ENCODE data around the gene TANK. TPM values are rescaled to one million over a fixed set of nuclear protein-coding genes. Genes with fewer than 3 reads are reported as not detected.
"Not testable (repeated sequence)": the region's sequence is repeated elsewhere in the genome, so short reads cannot be mapped to it uniquely, and the experiment has no call there.

The TANK gene
- total RNA-seq, 1 donor from 2014 or later: 30.1 TPM

DNA sequence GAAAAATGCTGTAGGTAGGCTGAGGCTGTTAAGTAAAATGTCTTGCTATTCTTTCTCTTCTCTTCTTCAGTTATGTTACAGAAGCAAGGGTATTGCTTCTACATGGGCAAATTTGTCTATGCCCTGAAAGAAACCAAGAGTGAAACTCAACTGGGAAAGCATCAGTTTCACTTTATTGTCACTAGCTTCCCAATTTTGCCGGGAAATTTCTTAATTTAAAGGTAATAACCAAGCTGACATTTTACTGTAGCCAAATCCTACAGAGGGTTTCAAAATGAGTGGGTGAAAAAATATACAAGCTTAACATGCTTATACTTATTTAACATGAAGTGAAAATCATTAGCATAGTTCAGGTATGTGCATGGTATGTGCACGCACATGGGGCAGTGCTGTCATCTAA lies 3.2 kb downstream of the TANK start:
- intact Hi-C loops (cut with DNase I): loop anchor here (5.0 kb wide), 1 partner anchor 144 kb away; the partner anchor contains the start of gene PSMD14

DNA sequence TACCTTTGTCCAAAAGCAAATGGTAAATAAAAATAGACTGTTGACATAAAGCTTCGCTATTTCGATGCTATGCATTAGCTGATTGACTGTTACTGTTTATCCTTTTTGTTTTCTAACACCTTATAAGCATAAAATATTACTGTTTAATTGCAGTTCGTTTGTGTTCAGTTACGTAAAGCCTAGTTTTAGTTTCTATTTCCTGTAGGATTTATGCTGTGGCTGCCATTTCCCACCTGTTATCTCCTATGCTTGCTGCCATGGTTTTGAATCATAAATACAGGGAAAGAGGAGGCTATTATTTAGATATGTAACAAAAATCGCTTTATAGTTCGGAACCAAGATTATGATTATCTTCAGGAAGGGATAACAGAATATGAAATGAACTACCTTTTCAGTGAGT lies 3.9 kb downstream of the TANK start:
- intact Hi-C loops (cut with DNase I): loop anchor here (5.0 kb wide), 1 partner anchor 143 kb away; the partner anchor contains the start of gene PSMD14
- no peak for DNase-seq (ENCODE audit: low spot score)

More for the DNA sequence above, 3.2 kb downstream of the TANK start:
- no peak for DNase-seq (ENCODE audit: low spot score)

DNA sequence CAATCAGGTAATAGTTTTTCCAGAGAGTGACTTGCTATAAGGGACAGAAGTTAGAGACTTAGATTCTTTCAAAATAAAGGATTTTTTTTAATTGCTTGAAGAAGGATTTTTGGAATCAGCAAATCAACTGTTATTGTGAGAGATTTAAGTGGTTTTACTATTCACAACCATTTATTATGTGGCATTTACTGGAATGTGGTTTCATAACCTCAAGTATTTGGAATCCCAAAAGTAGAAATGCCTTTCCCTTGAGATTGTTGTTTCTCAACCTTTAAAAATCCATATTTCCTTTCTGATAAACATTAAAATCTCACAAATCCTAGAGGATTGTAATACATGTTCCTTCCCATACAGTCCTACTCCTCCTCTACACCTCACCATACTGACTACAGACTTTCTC lies 5.0 kb downstream of the TANK start:
- DNase-seq (ENCODE audit: low spot score): no peak
- intact Hi-C loops (cut with DNase I): no loop called here

DNA sequence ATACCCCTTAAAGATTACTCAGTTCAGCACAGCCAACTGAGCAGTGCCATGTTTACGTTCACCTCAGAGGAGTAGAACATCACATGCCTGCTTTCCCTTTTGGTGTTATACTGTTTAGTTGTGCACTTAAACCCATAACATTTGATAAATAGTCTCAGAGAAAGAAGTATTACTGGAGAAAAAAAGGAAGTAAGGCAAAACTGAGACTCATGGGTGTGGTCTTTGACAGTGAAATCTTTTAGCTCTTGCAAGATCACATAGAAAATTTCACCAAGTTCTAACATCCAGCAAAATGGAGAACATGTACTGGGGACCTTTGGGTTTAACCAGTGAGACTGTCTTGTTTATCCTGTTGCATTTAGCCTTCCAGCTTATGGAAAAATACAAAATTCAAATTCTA lies 5.6 kb downstream of the TANK start:
- intact Hi-C loops (cut with DNase I): no loop called here
- no peak for DNase-seq (ENCODE audit: low spot score)

DNA sequence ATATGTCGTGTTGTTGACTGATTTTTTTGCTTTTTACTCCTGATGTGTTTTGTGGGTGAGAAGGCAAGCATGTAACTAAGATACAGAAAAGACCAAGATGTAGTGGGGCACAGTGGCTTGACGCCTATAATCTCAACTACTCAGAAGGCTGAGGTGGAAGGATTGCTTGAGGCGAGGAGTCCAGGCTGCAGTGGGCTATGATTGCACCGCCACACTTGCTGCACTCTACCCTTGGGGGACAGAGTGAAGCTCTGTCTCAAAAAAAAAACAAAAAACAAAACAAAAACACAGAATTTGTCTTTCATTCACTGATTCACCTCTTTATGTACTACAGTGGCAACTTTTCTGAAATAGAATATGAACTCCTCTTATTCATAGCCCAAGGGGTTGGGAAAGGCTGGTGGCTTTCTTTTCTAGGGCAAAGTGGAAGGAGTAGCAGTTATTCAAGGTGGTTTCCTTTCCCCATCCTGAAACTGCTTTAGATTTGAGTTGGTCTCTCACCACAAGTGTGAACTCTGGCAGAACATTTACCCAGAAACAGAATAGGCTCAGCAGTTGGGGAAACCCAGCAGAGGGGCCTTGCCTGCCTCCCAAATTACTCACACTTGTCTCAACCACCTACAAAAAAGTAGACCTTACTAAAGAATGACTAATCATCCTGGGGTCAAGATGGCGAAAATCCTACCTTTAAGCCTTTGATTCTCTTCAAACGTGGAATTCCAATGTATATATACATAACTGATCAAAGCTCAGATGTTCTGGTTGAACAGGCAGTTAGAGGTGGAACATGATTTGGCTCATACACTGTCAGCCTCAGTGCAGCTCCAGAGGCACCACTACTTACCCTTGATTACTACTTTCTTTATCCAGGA lies 6.5 kb downstream of the TANK start:
- intact Hi-C loops (cut with DNase I): no loop called here
- DNase-seq (ENCODE audit: low spot score): no peak

DNA sequence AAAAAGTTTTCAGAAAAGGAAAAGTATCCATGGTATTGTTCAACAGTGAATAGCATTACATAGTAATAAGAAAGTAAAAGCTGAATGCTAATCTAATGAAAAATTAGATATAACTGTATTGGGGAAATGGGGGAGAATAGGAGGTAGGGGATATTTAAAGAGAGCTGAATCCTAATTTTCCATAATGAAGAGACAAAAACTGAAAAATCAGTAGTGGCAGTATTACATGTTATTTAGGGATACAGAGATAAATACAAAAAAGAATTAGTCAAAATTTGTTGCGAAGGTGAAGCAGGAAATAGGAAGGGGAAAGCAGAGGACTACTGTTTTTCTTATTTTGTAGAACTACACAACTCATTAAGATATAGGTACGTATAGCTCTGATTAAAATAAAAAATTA lies 9.1 kb downstream of the TANK start:
- DNase-seq (ENCODE audit: low spot score): no peak
- intact Hi-C loops (cut with DNase I): no loop called here

DNA sequence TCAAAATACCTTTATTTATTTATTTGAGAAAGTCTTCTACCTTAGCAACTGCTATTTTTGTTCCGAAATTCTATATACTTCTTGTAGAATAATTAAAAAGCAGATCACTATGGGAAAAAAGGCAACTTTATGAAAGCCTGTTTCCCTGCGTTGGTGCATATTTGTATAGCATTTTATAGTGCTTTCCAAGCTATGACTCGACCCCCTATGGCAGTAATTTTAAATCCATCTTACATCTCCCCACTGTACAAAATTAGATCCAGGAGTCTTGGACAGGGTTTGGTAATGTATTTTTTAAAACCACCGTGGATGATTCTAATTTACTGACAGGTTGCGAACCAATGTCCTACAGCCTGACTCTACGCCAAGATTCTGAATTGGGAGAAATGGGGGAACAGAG lies 10.1 kb downstream of the TANK start:
- intact Hi-C loops (cut with DNase I): no loop called here

DNA sequence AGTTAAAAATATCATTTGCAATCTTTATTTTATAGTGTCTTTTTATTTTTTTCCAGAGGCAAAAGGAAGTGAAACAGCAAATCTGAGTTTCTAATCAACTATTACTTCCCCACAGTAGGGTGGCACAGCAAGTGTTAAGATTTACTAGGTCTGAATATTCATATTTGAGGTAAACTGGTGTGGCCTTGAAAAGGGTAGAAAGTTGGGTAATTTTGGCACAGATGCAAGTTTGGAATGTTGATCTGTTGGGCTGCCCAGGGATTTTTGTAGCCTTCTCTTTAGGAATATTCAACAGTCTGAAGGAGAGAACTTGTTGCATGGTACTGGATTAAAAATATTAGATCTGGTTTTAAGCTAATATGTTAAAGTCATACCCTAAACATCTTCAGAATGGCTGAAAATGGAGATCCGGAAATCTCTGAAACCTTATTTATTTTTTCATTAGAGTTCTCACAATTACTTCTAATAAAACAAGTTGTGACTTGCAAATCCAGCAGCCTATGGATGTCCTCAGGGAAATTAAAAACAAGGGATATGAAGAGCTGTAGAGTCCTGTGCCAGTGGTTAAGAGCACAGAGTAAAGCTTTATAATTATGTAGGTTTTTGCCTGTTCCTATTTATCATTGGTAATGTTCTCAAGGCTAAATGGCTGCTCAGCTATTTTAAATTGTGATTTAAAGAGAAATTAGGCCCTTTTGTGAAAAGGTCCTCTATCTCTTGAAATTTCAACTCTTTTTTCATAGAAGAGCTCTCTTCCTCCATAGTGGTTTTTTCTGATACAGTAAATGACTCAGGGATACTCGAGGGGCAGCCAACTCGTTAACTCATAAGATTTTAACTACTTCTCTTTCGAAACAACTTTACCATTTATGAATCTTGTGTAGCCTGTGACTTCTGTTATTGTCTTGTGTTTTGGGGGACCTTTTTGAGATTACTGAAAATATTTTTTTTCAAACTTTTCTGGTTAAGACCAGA lies 11.0 kb downstream of the TANK start:
- no peak for DNase-seq (ENCODE audit: low spot score)
- intact Hi-C loops (cut with DNase I): no loop called here

More for the DNA sequence above, 10.1 kb downstream of the TANK start:
- no peak for DNase-seq (ENCODE audit: low spot score)

DNA sequence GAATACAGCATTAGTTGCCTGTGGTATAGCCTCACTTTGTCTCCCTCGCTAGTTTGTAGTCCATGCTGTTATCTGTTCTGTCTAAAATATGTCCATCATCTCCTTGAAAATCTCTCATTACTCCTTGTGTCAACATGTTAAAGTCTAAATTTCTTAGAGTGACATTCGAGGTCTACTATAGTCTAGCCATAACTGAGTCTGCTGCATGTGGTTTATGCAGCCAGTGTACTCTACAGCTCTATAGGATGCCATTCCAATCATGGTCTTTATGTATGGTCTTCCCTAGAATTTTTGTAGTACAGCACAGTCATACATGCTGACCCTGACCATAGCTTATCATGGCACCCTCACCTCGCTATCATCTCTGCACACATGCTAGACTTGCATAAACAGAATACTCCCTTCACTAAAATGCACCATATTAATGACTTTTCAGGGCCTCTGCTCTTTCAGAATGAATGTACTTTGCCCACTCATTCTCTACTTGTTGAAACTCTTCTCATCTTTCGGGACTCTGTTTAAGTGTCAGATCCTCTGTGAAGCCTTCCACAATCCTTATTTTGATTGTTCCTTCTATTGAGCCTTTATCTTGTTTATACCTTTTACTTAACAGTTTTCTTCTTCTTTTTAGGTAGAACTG lies 12.8 kb downstream of the TANK start:
- intact Hi-C loops (cut with DNase I): no loop called here

DNA sequence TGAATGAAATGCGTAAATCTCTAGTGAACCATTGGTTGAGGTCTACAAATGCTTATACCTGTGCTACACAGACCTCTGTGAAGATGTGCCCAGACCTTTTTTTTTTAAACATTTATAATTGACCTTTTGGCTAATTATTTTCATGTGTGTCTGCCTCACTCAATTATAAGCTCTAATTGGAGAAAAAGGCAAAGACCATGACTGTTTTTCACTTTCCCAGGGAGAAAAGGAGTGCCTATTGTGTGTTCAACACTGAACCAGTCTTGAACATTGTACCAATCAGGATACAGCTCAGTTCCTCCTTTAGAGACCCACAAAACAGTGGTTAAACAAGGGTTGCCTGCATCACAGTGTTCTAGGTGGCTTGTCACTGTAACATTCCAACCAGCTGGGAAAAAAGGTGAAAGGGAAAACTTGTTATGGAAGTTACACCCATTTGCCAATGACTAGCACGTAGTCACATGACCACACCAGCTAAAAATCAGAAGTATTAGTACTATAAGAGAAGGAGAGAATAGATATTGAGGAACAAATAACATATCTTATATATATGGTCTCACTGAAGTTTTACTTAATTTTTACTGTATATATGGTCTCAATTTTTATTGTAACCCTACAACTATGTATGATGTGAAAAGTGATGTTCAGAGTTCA lies 13.4 kb downstream of the TANK start:
- intact Hi-C loops (cut with DNase I): no loop called here
- no peak for DNase-seq (ENCODE audit: low spot score)

More for the DNA sequence above, 12.8 kb downstream of the TANK start:
- no peak for DNase-seq (ENCODE audit: low spot score)

DNA sequence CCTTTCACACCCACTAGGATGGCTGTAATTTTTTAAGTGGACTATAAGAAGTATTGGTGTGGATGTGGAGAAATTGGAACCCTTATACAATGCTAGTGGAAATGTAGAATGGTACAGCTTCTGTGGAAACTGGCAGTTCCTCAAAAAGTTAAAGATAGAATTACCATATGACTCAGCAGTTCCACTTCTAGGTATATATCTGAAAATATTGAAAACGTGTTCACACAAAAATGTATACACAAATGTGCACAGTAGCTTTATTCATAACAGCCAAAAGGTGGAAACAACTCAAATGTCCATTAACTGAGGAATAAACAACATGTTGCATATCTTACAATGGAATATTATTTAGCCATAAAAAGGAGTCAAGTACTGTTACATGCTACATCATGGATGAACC lies 17.7 kb downstream of the TANK start:
- intact Hi-C loops (cut with DNase I): no loop called here
- DNase-seq (ENCODE audit: low spot score): no peak

DNA sequence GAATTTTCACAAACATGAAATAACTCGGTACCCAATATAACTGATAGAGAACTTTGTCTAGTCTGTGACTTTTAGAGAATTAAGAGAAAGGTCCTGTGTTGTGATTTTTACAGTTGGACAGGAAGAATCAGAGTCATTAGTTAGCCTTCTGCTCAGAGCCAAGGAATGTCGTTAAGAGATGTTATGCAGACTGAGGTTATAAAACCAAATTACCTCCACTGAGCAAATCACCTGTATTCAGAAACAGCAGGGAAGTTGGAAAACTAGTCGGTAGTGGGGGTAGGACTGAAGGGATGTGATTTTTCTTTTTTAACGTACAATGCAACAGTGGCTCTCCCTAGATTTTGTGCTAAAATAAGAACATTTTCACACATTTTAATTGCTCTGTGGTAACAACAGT lies 18.5 kb downstream of the TANK start:
- intact Hi-C loops (cut with DNase I): no loop called here

DNA sequence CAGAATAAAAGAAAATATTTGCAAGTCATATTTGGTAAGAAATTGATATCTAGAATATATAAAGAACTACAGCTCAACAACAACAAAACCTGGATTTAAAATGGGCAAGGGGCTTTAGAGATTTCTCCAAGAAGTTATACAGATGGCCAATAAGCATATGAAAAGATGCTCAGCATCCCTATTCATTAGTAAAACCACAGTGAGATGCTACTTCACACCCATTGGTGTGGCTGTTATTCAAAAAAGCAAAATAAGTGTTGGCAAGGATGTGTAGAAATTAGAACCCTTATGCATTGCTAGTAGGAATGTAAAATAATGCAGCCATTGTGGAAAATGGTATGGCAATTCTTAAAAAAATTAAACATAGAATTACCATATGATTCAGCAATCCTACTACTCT lies 29.8 kb downstream of the TANK start:
- intact Hi-C loops (cut with DNase I): no loop called here

More for the DNA sequence above, 18.5 kb downstream of the TANK start:
- no peak for DNase-seq (ENCODE audit: low spot score)

DNA sequence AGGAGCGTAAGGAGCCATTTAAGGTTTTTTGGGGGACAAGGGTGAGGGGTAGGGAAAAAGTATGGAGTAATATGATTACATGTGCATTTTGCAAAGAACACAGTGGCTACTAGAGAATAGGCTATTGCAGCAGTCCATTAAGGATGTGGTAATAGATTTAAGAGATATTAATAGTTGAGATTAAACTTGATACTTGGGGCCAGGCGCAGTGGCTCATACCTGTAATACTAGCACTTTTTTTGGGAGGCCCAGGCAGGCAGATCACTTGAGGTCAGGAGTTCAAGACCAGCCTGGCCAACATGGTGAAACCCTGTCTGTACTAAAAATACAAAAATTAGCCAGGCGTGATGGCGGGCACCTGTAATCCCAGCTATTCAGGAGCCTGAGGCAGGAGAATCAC lies 35.4 kb downstream of the TANK start:
- DNase-seq (ENCODE audit: low spot score); intact Hi-C loops (cut with DNase I): not testable (repeated sequence)

More for the DNA sequence above, 29.8 kb downstream of the TANK start:
- no peak for DNase-seq (ENCODE audit: low spot score)

DNA sequence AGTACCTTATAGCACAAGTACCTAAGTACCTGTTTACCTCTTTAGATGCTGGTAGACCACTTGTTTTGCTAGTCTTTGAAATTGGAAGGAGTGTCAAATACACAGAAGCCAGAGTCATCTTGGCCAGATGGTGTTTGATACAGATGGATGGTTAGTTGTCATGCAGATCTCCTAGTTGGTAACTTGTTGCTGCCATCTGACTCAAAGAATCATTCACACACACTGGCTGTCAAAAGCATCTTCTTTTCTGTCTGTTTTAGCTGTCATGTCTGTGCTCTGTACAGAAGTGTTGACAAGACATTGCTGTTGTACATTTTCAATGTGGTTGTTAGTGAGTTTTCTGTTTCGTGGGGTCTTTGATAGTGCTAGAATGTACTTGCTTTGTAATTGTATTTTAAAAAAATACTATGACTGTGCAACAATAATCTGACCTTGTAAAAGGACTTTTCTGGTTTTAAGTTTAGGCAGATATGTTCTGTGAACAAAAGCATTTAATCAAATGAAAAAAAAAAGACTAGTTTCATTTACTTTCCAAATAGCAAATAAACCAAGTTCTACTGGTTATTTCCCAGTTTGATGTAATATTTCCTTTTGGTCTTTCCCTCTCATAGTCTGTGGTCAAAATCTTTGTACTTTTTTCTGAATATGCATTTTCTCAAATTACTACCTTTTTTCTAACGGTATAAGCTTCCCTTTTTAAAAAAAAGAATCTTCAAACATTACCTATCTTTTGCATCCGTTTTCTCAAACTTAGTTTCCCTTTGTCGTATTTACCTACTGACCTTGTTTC lies 39.9 kb downstream of the TANK start:
- no peak for DNase-seq (ENCODE audit: low spot score)
- intact Hi-C loops (cut with DNase I): no loop called here

DNA sequence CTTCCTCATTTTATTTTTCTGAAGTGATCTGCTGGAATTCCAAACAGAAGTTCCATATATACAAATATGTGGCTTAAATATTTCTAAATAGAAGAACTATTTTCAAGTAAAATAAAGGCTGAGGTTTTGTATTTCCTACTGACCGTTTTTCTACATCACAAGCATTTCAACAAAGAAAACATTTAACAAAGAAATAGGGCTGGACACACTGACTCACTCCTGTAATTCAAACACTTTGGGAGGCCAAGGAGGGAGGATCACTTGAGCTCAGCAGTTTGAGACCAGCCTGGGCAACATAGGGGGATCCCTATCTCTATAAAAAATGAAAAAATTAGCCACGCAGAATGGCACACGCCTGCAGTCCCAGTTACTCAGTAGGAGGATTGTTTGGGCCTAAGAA lies 44.6 kb downstream of the TANK start:
- intact Hi-C loops (cut with DNase I): no loop called here
- DNase-seq (ENCODE audit: low spot score): no peak

DNA sequence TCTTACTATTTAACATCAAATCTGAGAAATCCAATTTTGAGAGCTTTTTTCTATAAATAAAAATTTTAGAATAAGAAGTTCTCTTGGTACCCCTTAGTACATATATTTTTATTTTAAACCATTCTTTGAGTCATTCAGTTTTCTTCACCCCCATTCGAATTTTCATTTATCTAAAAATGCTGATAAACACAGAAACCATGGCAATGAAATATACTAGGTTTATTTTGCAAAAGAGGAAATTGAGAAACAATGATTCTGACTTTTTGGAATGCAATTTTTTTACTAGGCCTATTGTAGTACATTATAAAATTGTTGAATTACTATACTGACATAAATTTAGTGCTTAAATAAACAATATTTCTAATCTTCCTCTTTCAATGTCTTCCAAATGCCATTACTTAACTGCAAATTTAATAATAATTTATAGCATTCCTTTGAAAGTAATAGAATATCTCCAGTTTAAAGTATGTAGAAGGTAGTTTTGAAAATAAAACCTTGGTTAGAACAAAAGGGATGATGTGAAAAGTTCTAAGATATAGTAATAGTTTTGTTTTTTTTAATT lies 46.3 kb downstream of the TANK start:
- no peak for DNase-seq (ENCODE audit: low spot score)
- intact Hi-C loops (cut with DNase I): no loop called here

DNA sequence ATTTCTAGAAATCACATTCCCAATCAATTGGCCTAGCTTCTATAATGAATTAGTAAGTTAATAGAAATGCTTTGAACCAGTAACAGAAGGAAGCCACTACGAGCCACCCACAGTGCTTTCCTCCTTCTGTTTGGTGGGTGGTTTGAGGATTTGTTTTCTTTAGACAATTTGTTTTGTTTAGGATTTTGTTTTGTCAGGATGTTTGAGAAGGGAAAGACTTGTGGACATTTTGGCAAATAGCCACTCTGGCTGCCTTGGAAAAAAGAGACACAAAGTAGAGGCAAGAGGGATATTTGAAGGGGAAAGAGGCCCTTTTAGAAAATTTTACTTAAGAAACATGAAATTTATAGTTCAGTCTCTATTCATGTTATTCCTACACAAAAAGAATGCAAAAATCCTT lies 47.7 kb downstream of the TANK start:
- no peak for DNase-seq (ENCODE audit: low spot score)
- intact Hi-C loops (cut with DNase I): no loop called here

All from cardiac septum (tissue), 1 donor.